ENCODE data around the gene RAB11FIP4.

The RAB11FIP4 gene

GRCh38 chr17:31385428-31386285, 5.8 kb upstream of the RAB11FIP4 start:
- DNase-seq, result no peak

DNA sequence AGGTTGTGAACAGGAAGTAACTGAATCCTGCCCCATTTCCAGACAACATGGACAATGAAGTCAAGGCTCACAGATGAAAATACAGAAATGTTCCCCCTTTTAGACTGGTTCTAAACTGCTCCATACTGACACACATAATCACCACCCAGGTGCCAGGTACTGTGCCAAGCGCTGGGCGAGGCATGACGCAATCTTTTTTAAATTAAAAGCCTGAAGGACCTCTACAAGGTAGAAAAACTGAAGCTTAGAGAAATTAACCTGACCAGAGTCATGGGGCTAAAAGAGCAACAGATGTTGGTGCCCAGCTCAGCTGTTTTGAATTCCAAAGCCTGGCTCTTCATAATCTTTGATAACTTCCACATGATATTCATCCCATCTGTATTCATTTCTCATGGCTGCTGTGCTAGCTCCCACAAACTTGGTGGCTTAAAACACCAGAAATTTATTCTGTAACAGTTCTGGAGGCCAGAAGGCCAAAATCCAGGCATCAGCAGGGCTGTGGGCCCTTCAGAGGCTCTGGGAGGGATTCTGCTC, 4.9 kb upstream of the RAB11FIP4 start:
- DNase-seq, result no peak

DNA sequence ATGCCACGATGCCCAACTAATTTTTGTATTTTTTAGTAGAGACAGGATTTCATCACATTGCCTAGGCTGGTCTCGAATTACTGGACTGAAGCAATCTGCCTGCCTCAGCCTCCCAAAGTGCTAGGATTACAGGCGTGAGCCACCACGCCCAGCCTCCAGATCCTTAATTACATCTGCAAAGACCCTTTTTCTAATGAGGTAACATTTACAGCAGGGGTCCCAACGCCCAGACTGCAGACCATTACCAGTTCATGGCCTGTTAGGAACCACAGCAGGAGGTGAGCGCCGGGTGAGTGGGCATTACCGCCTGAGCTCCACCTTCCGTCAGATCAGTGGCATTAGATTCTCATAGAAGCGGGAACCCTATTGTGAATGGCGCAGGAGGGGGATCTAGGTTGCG, 4.0 kb upstream of the RAB11FIP4 start:
- DNase-seq, result no peak

DNA sequence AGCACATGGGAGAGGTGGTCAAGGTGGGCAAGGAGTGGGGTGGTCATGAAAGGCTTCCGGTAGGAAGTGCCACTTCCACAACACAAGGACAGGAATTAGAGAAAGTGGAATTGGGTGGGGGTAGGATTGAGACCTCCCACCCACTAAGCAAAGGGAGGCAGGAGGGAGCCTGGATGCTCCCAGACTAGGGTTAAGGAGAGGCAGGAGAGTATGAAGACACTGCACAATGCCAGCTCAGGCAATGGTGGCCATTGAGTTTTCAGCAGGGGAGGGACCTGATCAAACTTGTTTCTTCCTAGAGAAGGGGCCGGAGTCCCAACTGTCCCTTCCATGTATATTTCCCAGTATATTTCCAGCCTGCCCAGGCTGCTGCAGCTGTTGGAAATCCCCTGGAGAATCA, 3.1 kb upstream of the RAB11FIP4 start:
- no peak for DNase-seq

DNA sequence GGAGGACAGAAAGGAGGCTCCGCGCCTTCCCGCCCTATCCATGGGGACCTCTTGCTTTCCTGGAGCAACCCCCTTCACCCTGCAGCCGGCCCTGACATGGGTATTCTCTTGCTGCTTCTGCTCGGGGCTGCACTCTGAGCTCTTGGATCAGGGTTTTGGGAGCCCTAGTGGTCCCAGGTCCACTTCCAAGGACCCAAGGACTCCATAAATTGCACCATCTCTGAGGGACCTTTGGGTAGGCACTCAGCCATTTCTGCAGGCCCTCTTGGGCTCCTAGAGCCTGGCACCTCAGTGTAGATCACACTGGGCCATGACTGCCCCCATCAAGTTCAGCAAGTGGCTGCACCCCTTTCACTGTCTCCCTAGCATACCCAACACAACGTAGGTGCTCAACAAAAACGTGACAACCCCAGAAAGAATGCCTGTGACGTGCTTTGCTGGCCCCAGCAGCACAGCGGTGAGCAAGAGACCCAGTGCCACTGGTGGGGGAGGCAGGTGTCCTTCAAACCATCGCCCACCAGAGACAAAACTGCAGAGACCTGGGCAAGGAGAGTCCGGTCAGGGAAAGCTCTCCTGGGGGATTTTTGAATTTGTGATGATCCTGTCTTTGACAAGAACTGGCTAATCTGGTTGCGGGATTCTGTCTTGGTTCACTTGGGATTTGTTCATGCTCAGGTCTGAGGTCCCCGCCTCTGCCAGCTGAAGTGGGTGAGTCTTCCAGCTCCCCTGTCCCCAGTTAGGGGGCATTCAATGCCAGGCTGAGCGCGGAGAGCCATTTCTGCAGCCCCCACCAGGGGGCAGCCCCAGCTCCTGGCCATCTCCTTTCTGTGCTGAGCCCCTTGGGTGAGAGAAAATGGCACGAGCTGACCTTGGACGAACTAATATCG, 2.5 kb upstream of the RAB11FIP4 start:
- no peak for DNase-seq

GRCh38 chr17:31389657-31390381, 1.7 kb upstream of the RAB11FIP4 start:
- peak; percentile 37 for DNase-seq

DNA sequence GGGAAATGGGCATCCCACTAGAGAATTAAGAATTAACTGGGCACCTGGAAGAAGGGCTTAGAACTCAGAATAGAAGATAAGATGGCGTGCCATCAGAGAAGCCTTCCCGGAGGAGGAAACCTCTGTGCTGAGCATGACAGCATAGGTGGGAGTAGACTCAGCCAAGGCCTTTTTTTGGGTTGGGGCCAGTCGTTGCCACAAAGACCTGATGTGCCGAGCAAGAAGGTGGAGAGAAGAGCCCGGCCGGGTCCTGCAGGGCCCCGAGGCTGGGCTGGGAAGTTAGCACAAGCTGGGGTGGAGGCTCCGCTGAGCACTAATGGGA, 1.1 kb upstream of the RAB11FIP4 start:
- no peak for DNase-seq

- peak; percentile 42 for DNase-seq
Measured at GRCh38 chr17:31390748-31391495, 553 bp upstream of the RAB11FIP4 start.

DNA sequence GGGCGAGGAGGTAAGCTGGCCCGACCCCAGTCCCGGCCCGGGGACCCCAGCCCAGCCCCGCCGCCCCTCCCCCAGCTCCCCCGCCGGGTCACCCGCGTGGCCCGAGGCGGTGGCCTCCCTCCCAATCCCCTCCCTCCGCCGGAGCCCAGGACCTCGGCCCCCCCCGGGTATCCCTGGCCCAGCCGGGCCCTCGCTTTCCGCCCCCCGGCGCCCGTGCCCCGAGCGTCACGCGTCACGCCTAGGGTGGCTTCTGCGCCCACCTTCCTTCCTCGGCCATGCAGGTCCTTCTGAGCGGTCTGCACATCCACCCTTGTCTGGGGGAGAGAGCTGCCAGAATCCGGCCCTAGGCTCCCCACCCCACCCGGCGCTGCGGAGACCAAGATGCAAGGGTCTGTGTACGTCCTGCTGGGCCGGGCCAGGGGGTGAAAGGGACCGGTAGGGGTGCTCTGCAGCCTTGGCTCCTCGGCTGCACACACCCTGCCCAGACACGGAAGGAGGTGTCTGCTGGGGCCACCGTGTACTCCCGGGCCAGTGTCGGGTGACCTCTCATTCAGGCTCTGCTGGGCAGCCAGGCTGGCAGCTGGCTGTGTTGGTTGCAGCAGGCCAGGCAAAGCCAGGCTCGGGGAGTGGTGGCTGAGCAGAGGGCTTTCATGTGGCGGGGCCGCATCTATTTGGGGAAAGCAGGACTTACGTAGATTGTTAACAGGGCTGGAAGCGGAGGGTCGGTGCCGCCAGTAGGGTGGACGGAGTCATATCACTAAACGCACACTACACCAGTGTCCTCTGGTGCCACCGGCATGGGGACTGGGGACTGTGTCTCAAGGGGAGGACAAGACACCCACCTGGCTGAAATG, 754 bp downstream of the RAB11FIP4 start:
- peak; percentile 17 for DNase-seq

DNA sequence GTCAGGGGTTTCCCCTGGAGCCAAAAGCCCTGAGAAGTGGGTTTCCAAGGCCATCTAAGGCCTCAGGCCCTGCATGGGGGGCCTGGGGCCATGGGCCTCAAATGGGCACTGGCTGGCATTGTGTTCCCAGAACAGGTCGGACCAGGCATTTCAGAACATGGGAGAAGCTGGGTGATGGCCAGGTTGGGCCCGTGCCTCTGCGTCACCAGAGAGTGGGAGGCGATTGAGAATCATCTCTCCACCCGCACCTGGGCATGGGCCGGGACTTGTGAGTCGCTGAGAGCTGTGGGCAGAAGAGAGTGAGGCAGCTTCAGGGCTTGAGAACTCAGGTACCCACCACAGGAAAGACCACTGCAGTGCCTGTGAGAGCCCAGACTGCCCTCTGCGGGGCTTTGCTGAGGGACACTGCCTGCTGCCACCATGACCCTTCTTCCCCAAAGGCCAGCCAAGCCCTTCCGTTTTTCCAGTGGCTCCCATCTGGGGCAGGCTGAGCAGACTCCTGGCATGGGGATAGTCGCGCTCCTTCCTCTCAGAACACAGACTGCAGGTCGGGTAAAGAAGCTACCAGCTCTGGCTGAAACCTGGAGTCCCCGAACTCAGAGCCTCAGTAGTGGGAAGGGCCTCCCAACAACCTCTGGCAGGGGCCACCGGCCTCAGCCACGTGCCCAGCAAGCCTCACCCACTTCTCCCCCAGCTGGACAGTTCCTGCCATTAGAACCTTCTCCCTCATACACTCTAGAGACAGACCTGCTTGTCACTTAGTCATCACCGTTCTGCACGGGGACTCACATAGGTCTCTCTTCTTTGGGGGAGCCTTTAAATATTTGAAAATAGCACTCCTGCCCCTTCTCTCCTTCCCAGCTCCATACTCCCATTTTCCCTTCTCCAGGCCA, 1.6 kb downstream of the RAB11FIP4 start:
- no peak for DNase-seq

DNA sequence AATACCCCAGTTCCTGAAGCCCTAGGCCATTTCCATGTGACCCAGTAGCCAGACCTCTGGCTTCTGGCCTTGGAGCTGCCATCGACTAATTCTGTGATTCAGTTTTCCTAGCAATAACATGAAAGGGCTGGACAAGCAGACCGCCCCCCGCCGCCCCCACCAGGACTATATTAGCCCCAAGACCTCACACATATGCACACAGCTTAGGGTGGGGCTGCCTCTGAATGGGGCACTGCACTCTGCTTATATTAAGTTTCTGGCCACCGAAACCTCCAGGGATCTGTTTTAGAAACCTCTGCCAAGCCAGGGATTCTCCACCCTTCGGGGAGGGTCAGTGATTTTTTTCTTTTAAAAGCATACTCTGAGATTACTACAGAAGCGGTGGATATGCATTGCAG, 2.3 kb downstream of the RAB11FIP4 start:
- no peak for DNase-seq

DNA sequence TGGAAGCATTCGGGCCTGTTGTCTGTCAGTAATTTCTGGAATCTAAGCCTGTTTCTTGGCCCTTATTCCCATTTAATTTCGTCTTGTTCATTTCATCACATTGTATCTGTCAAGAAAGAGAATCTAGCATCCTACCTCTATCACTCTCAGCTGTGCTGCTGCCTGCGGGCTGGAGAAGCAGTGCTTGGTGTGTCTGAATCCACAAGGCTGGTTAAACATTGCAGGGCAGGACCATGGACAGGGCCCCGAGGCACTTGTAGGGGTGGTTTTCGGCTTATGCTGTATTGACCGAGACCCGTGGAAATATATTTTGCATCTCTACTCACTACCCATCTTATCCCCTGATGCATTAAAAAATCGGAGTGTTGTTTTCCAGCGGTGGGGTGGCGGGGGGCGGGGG, 3.1 kb downstream of the RAB11FIP4 start:
- DNase-seq, result peak; percentile 28

DNA sequence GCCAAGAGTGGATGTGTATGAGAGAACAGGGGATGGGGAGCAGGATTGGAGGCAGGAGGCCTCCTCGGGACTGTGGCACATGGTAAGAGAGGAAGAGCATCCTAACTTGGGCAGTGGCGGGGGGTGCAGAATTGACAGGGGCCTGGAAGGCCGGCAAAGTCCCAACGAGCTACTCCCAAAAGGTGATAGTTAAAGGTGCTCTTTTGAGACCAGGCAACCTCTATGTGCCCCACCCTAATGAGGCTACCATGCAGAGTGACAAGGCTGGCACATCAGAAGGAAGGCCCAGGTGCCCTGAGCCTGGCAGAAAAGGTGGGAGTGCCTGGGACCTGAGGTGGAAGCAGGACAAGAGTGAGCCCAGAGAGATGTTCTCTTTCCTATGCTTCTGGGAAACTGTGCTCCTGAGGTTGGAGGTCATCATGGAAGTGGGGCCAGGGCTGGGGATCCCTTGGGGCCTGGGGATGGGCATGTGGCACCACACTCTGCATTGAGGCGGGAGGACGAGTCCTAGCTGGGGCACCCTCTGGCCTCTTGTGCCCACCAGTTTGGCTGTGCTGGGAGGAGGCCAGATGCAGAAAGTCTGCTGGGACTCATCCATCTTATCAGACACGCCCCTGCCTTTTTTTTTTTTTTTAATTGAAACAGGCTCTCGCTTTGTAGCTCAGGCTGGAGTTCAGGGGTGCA, 5.9 kb downstream of the RAB11FIP4 start:
- DNase-seq, result no peak

GRCh38 chr17:31398381-31399311, 7.2 kb downstream of the RAB11FIP4 start:
- DNase-seq, result no peak

- DNase-seq, result no peak
Measured at GRCh38 chr17:31400481-31400950, 9.0 kb downstream of the RAB11FIP4 start.

DNA sequence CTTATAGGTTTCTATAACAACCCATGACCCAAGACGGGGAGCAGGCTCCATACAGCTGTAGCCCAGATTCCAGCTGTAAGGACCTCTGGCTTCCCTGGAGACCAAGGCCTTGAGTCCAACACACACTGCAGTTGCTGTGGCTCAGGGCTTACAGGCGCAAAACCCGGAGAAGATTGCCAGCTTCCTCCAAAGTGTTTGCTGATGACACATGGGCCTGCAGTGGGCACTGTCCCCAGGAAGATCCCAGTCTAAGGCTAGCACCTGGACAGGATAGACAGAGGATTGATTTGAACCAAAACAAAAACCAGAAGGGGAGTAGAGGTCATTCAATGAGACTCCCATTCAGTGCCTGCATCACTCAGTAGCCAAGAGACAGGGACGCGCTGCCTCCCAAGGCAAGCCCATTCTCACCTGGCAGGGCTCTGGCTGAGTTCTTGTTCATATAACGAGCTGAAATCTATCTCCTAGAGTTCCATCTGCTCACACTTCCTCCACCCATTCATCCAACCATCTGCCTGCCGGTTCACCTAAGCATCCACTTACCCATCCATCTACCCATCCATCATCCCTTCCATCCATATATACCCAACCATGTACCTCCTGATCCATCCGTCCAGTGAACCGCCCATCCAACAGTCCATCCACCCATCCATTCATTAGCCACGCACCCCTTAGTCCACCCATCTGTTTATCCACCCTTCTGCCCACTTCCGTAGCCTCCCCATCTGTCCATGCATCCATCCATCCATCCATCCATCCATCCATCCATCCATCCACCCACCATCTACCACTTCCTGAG, 10.2 kb downstream of the RAB11FIP4 start:
- DNase-seq, result no peak
